ENCODE measurements around the gene SEPTIN12. TPM values are rescaled to one million over a fixed set of nuclear protein-coding genes. Genes with fewer than 3 reads are reported as not detected.

Gene SEPTIN12
- total and polyA plus RNA-seq, 2 experiments from 2014 or later, result not detected

- H3K4me3 ChIP-seq, result no peak overlapping the region
Observed at GRCh38 chr16:4796982-4797804, 9.0 kb upstream of the SEPTIN12 start.

GRCh38 chr16:4795828-4796572 lies 7.9 kb upstream of the SEPTIN12 start:
- TF ChIP-seq CTCF (IDR thresholded peaks at IDR 0.05; ENCODE audit: poor library complexity) (no peak), EZH2phosphoT487 (IDR thresholded peaks at IDR 0.05; ENCODE audit: low read depth, severe bottlenecking, unreplicated experiment) (no peak), EZH2 (IDR thresholded peaks at IDR 0.05; ENCODE audit: borderline replicate concordance) (no peak)
- Histone ChIP-seq H3K27ac (no peak overlapping the region), H4K20me1 (ENCODE audit: insufficient read depth, poor library complexity, severe bottlenecking) (no peaks in the 10 kb centered on the region), H3K9me3 (ENCODE audit: low read depth) (no peaks in the 10 kb centered on the region), H3K4me2 (no peak overlapping the region), H3K9me2 (replicated peaks; ENCODE audit: insufficient read depth) (no peaks in the 10 kb centered on the region), H3K27me3 (no peaks in the 10 kb centered on the region), H3K79me2 (peaks cover 3% of the 10 kb centered on the region), H2AFZ (no peak overlapping the region), H3K4me1 (ENCODE audit: insufficient read depth) (peaks cover under 1% of the 10 kb centered on the region), H3K36me3 (replicated peaks; ENCODE audit: insufficient read depth, low read depth) (no peaks in the 10 kb centered on the region), H3K4me3 (no peak overlapping the region)
- 93% methylated on average over 22 of the region's 30 CpGs for WGBS (ENCODE audit: low lambda C conversion rate, missing lambda C conversion rate)
- no peak for DNase-seq (ENCODE audit: low spot score)

More at GRCh38 chr16:4796982-4797804, 9.0 kb upstream of the SEPTIN12 start:
- 88% methylated on average over 21 of the region's 21 CpGs for WGBS (ENCODE audit: low lambda C conversion rate, missing lambda C conversion rate)
- Histone ChIP-seq H3K4me1 (ENCODE audit: insufficient read depth) (peaks cover 8% of the 10 kb centered on the region), H3K36me3 (replicated peaks; ENCODE audit: insufficient read depth, low read depth) (no peaks in the 10 kb centered on the region), H3K79me2 (peaks cover 3% of the 10 kb centered on the region), H3K27me3 (no peaks in the 10 kb centered on the region), H3K9me3 (ENCODE audit: low read depth) (no peaks in the 10 kb centered on the region), H2AFZ (no peak overlapping the region), H3K9me2 (replicated peaks; ENCODE audit: insufficient read depth) (no peaks in the 10 kb centered on the region), H3K27ac (no peak overlapping the region), H3K4me2 (no peak overlapping the region), H4K20me1 (ENCODE audit: insufficient read depth, poor library complexity, severe bottlenecking) (no peaks in the 10 kb centered on the region)
- TF ChIP-seq EZH2 (IDR thresholded peaks at IDR 0.05; ENCODE audit: borderline replicate concordance) (no peak), EZH2phosphoT487 (IDR thresholded peaks at IDR 0.05; ENCODE audit: low read depth, severe bottlenecking, unreplicated experiment) (no peak), CTCF (IDR thresholded peaks at IDR 0.05; ENCODE audit: poor library complexity) (no peak)
- DNase-seq (ENCODE audit: low spot score), result no peak

- H4K20me1 ChIP-seq (ENCODE audit: insufficient read depth, poor library complexity, severe bottlenecking), result no peaks in the 10 kb centered on the region
- H3K9me3 ChIP-seq (ENCODE audit: low read depth), result no peaks in the 10 kb centered on the region
- no peak within 1 kb of the TSS for H3K4me3 ChIP-seq
- no peaks in the 10 kb centered on the region for H3K9me2 ChIP-seq (replicated peaks; ENCODE audit: insufficient read depth)
- H3K27me3 ChIP-seq, result no peaks in the 10 kb centered on the region
- TF ChIP-seq EZH2phosphoT487 (IDR thresholded peaks at IDR 0.05; ENCODE audit: low read depth, severe bottlenecking, unreplicated experiment) (no peak), EZH2 (IDR thresholded peaks at IDR 0.05; ENCODE audit: borderline replicate concordance) (no peak), CTCF (IDR thresholded peaks at IDR 0.05; ENCODE audit: poor library complexity) (no peak)
- no peak within 1 kb of the TSS for H2AFZ ChIP-seq
- H3K4me1 ChIP-seq (ENCODE audit: insufficient read depth), result no peaks in the 10 kb centered on the region
- no peaks in the 10 kb centered on the region for H3K36me3 ChIP-seq (replicated peaks; ENCODE audit: insufficient read depth, low read depth)
- H3K27ac ChIP-seq, result no peak within 1 kb of the TSS
- no peaks in the 10 kb centered on the region for H3K79me2 ChIP-seq
- no peak for DNase-seq (ENCODE audit: low spot score)
- no peak within 1 kb of the TSS for H3K4me2 ChIP-seq
- WGBS (ENCODE audit: low lambda C conversion rate, missing lambda C conversion rate), result 78% methylated on average over 10 of the region's 14 CpGs
Observed at GRCh38 chr16:4795181-4795827, 7.2 kb upstream of the SEPTIN12 start, which contains the start of gene SMIM22. Gene SMIM22 (plus strand): TSS chr16:4795369. CDS start chr16:4795735, 366 bp downstream.

Measured in hepatocyte (in vitro differentiated cells).